GM19239 (cell line): Measurements from ENCODE around the gene LRP10.
"Not testable (repeated sequence)": the region's sequence is repeated elsewhere in the genome, so short reads cannot be mapped to it uniquely, and the experiment has no call there.

Experiments used
- DNase-seq: peaks from one replicate; pipeline ENCODE4 v3.0.0; 2011; ENCODE audit warnings: low spot score; ENCODE audit not compliant: insufficient read length
- FAIRE-seq: peaks from 2 replicates; lab custom pipeline; 2011; peaks lifted over from hg19 to GRCh38; lab: Jason Lieb, UNC

The LRP10 gene

DNA sequence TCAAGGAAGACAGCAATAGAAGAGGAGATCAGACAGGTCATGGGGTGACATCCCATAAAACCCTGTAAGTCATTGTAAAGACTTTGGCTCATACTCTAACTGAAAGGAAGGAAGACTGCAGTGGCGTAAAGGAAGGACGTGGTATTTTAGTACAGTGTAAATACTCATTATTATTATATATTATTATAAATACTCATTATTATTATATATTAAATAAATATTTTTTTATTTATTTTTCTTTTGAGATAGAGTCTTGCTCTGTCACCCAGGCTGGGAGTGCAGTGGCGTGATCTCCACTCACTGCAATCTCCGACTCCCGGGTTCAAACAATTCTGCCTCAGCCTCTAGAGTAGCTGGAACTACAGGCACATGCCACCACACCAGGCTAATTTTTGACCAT is 15.1 kb upstream of the LRP10 start:
- FAIRE-seq: no peak
- DNase-seq: no peak

DNA sequence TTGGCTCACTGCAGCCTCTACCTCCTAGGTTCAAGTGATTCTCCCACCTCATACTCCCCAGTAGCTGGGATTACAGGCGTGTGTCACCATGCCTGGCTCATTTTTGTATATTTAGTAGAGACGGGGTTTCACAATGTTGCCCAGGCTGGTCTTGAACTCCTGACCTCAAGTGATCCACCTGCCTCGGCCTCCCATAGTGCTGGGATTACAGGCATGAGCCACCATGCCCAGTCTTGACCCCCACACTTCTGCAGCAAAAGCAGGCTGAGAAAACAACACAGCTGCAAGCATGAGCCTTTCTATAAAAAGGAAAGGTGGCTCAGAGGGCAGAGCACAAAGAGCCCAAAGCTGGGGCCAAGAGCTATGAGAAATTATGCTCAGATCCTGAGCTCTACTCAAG is 11.2 kb upstream of the LRP10 start:
- FAIRE-seq, DNase-seq: not testable (repeated sequence)

DNA sequence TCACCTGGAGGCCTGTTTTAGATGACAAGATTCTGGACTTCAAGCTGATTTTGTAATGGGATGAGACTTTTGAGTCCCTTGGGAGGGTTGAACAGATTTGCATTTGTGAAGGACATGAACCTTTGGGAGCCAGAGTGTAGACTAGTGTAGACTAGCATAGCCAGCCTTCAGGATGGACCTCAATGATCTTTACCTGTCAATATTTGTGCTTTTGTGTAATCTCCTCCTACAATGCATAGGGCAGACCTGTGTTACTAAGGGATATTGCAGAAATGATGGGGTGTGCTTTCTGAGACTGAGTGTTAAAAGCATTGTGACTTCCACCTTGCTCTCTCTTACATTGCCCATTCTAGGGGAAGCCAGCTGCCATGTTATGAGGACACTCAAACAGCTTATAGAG is 9.9 kb upstream of the LRP10 start:
- no peak for DNase-seq
- no peak for FAIRE-seq

DNA sequence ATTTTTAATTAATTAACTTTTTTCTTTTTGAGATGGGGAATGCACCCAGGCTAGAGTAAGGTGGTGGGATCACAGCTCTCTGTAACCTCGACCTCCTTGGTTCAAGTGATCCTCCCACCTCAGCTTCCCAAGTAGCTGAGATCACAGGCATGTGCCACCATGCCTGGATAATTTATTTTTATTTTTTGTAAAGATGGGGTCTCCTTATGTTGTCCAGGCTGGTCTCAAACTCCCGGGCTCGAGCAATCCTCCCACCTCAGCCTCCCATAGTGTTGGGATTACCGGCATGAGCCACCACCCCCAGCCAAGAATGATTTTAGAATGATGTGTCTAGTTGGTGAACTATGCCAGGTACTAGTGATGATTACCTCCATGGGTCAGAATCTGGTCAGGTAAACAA is 6.6 kb upstream of the LRP10 start:
- DNase-seq: no peak
- FAIRE-seq: no peak

DNA sequence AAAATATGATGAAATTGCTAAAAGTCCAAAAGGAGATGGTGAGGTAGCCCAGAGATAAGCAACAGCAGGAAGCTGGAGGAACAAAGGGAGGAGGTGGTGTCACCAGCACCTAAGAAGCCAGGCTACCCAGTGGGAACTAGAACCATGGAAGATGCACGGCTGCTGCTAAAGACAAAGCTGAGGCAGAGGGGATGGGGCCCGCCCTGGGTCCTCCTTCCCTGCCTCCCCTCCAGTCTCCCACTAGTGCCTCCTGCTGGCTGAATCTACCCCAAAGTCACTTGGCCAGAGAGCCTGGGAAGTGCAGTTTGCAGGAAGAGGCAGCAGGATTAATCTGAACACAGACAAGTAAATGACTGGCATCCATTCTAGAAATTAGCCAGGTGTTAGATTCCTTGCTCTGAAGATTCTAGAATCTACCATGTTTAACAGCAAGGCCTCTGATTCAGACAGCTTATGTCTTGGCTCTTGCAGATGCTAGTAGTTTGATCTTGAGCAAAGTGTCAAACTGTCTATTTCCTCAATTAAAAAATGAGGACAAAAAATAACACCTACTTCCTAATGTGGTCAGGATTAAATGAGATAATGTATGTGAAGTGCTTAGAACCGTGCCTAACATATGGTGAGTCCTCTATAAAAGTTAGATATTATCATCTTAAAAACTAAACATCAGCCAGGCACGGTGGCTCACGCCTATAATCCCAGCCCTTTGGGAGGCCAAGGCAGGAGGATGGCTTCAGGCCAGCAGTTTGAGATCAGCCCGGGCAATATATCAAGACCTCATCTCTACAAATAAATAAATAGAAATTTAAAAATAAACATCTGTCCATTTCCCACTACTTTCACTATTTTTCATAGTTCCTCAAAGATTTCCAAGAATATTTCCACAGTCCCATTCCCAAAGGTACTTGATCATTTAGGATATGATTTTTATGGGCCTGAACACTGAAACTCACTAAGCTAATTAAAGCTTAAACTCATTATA is 5.8 kb upstream of the LRP10 start:
- FAIRE-seq: no peak
- DNase-seq: no peak

DNA sequence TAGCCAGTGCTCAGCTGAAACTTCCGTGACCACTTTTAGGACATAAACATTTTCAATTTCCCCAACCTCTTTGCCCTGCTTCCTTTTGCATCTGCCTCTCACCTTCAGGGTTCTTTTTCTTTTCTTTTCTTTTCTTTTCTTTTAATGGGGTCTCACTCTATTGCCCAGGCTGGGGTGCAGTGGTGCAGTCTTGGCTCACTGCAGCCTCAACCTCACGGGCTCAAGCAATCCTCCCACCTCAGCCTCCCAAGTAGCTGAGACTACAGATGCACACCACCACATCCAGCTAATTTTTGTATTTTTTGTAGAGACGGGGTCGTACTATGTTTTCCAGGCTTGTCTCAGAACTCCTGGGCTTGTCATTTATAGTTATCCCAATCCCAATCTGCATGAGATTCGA is 4.7 kb upstream of the LRP10 start:
- FAIRE-seq (no peak), DNase-seq (no peak)

DNA sequence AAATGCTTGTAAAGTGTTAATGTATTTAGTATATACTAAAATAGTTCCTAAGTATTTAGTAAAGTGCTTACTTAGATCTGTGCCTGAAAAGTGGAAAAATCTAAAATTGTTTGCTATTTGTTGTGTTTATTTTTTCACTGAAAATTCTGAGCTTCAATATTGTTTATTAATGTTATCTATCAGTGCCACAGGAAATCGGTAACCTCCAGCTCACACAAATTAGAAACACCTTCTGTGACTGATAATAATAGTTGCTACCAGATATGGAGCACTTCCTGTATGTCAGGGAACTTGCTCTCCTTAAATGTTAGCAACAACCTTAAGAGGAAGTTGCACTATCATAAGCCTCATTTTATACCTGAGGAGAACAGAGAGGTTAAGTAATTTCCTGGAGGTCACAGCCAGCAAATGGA is 723 bp upstream of the LRP10 start:
- DNase-seq (no peak), FAIRE-seq (no peak)

DNA sequence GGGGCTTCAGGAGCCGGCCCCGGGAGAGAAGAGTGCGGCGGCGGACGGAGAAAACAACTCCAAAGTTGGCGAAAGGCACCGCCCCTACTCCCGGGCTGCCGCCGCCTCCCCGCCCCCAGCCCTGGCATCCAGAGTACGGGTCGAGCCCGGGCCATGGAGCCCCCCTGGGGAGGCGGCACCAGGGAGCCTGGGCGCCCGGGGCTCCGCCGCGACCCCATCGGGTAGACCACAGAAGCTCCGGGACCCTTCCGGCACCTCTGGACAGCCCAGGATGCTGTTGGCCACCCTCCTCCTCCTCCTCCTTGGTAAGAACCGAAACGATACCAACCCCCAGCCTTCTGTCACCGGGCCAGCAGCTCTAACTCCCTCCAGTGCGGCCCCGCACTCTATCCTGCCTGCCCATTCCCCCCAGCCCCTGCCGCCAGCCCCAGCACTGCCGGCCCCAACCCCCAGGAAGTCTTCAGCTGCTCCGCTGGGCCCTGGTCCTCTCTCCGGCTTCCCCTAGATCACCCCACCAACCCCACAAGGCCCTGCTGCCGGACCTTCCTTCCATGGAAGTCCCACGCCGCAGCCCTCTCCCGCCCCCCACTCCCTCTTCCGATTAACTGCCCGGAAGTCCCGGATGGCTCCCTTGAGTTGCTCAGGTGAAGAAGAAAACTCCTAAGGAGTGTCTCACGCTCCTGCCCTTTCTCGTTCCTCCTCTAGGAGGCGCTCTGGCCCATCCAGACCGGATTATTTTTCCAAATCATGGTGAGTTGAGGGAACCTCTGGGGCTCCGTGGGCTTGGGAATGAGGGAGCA is 693 bp downstream of the LRP10 start:
- DNase-seq (peak; percentile 73), FAIRE-seq (peak; percentile 80)

DNA sequence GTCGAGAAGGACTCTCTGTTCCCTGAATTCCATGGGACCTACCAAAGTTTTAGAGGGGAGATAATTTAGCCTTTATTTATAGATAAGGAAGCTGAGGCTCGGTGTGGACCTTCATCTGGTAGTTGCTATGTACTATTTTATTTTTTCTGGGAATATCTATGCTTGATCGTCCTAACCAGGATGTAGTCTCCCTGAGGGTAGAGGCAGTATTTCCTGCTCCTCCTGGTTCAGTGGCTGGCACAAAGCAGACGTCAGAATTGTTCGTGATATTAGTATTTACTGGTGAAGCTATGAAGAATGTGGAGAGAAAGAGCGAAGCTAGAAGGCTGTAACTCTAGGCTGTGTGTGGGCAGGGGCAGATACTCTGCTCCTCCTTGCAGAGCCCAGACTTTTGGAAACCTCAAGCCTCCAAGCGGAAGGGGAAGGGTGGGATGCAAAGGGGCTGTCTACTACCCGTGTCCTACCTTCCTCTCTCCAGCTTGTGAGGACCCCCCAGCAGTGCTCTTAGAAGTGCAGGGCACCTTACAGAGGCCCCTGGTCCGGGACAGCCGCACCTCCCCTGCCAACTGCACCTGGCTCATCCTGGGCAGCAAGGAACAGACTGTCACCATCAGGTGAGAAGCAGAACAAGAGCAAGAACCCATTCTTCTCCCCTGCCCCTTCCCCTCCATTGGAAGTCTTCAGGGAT is 1.4 kb downstream of the LRP10 start:
- FAIRE-seq: no peak
- DNase-seq: no peak

DNA sequence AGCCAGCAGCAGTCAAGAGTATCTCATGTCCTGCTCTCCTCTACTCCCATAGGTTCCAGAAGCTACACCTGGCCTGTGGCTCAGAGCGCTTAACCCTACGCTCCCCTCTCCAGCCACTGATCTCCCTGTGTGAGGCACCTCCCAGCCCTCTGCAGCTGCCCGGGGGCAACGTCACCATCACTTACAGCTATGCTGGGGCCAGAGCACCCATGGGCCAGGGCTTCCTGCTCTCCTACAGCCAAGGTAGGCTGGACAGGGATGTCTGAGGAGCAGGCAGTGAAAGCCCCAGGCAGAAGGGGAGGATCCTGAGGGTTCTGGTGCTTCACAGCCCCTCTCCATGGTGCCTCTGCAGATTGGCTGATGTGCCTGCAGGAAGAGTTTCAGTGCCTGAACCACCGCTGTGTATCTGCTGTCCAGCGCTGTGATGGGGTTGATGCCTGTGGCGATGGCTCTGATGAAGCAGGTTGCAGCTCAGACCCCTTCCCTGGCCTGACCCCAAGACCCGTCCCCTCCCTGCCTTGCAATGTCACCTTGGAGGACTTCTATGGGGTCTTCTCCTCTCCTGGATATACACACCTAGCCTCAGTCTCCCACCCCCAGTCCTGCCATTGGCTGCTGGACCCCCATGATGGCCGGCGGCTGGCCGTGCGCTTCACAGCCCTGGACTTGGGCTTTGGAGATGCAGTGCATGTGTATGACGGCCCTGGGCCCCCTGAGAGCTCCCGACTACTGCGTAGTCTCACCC is 3.6 kb downstream of the LRP10 start:
- FAIRE-seq (no peak), DNase-seq (no peak)

DNA sequence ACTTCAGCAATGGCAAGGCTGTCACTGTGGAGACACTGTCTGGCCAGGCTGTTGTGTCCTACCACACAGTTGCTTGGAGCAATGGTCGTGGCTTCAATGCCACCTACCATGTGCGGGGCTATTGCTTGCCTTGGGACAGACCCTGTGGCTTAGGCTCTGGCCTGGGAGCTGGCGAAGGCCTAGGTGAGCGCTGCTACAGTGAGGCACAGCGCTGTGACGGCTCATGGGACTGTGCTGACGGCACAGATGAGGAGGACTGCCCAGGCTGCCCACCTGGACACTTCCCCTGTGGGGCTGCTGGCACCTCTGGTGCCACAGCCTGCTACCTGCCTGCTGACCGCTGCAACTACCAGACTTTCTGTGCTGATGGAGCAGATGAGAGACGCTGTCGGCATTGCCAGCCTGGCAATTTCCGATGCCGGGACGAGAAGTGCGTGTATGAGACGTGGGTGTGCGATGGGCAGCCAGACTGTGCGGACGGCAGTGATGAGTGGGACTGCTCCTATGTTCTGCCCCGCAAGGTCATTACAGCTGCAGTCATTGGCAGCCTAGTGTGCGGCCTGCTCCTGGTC is 4.3 kb downstream of the LRP10 start:
- DNase-seq (no peak), FAIRE-seq (no peak)

DNA sequence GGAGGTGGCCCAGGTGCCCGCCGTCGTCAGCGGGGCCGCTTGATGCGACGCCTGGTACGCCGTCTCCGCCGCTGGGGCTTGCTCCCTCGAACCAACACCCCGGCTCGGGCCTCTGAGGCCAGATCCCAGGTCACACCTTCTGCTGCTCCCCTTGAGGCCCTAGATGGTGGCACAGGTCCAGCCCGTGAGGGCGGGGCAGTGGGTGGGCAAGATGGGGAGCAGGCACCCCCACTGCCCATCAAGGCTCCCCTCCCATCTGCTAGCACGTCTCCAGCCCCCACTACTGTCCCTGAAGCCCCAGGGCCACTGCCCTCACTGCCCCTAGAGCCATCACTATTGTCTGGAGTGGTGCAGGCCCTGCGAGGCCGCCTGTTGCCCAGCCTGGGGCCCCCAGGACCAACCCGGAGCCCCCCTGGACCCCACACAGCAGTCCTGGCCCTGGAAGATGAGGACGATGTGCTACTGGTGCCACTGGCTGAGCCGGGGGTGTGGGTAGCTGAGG is 5.5 kb downstream of the LRP10 start:
- no peak for FAIRE-seq
- DNase-seq: no peak

DNA sequence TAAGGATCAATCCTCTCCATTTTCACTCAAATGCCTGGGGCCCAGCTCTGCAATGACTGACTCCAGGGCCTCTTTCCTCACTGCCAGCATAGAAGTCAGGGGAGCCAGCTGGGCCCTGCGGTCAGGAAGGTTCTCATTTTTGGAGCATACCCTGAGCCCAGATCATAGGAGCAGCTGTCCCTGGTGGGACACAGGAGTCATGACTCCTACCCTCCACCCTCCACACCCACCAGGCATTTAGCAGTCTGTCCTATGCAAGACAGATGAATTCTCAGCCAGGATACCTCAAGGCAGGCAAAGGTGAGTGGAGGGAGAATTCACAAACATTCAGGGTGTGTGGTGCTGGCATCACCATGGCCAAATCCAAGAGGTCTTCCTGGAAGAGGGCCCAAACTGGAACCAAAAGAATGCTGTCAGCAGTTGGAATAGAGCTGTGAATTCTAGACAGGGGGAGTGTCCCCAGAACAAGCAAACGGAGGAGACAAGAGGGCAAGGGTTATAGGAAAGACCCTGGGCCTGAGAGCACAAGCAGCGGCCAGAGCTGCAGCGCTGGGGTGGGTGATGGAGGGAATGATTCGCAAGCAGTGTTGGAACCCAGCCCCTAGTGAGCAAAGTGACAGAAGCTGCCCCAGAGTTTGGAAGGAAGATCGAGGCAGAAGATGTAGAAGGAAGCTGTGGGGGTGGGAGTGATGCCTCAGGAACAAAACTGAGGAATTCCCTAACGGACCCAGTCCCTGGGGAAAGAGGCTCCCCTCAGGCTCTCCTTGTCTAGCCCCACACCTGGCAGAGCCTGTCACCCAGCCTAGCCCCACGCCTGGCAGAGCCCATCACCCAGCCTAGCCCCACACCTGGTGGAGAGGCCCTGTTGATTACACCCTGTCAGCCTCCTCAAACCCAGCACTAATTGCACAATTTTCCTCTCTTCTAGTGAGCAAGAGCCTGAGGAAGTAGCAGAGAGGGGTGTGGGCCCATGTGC is 7.0 kb downstream of the LRP10 start:
- FAIRE-seq: no peak

DNA sequence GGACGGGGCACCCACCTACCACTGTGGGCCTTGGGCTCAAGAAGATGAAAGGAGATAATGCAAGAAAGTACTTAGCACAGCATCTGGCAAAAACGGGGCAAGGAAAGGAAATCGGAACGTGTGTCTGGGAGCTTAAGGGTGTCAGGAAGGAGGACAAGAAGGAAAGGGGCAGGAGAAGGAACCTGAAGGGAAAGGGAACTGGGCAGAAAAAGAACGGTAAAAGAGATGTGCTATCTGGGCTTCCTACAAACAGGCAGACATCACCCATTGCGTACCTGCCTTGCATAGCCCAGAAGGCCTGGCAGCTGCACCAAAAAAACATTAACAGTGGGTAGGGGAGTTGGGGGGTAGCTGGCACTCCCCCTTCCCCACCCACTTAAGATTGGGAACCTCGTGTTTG is 10.5 kb downstream of the LRP10 start:
- FAIRE-seq (no peak), DNase-seq (no peak)

More for the DNA sequence above, 7.0 kb downstream of the LRP10 start:
- DNase-seq: no peak

DNA sequence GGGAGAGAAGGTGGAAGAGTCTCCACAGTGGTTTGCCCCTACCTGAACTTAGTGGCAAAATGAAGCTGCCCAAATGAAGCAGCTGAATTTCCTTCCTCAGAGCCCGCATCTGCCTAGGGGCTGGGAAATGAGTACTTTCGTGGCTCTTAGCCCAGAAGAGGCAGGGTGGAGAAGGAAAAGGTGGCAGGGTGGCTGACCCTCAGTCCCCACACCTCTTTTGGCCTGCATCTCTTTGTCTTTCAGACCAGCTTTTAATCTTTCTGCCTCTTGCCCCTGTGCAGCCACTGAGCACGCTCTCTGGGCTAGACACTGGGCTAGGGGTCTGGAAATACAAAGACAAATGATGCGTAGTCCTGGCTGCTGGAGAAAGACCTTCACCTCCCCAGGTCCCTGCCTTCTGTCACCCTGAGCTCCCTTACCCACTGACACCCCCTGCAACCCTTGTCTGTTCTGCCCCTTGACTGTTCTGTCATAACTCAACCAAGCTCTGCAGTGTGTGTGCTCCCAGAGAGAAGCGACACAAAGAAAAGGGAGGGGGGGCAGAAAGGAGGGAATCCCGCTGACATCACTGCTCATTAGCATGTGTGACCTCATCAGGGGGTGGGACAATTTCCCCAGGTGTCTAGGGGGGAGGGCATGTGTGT is 11.1 kb downstream of the LRP10 start:
- FAIRE-seq (no peak), DNase-seq (no peak)

DNA sequence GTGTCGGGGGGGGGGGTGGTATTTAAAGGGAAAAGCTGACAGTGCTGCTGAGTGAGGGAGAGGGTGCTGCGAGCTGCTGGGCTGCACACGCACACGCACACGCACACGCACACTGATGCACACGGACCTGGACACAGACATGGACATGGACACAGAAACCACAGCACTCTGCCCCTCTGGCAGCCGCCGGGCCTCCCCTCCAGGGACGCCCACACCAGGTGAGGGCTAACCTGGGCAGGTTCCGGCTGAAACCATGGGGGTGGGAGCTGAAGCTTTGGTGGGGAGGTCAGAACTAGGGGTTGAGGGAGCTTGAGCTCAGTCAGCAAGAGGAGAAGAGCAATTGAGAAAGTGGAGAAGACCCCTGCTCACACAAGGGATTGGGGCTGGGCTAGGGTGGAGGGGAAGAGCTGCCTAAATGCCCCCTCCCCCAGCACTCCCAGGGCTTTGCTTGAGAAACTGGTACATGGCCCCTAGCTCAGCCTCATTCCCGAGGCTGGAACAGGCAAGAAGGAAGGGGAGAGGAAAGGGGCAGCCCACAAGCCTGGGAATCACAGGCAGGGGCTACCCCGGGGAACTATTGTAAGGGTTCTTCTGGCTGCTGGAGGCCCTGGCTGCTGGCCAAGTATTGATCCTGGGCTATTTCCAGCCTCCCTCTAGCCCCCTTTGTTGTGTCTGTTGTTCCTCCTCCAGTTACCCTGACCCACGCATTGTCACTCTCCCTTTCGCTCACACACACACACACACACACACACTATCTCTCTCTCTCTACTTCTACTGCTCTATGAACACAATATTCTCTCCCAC is 11.8 kb downstream of the LRP10 start, which contains the start of gene REM2:
TSS of gene REM2 (plus strand) at position 50 of the 804 bp plus-strand sequence. CDS start at position 116, 66 bp downstream.
- no peak for FAIRE-seq
- no peak for DNase-seq
